CD4-positive, alpha-beta T cell (primary cell): ENCODE measurements around the gene PDE7B. TPM values are rescaled to one million over a fixed set of nuclear protein-coding genes. Genes with fewer than 3 reads are reported as not detected.
A peak's percentile ranks its signal among the peaks of the same experiment; 100 is the strongest.

Source experiments
- ATAC-seq: fragments of 200-7000 bp; cut with Tn5 transposase; one replicate; pipeline ENCODE4 v1.10.0; 2022; ENCODE audit warnings: mild to moderate bottlenecking; ENCODE audit not compliant: poor library complexity
- CTCF ChIA-PET: fragments of 350-600 bp; sonication (Branson Sonifier 250); formaldehyde crosslinking; loops from one replicate; lab custom pipeline; 2021; ENCODE audit warnings: antibody characterized with exemption, inconsistent platforms; lab: Charles Lee
- POLR2A ChIA-PET: fragments of 350-600 bp; sonication (Branson Sonifier 250); formaldehyde crosslinking; loops from one replicate; lab custom pipeline; 2021; ENCODE audit warnings: antibody characterized with exemption, inconsistent platforms; lab: Charles Lee
- DNase-seq, 14 experiments: peaks; one replicate each; pipeline ENCODE4 v3.0.0-alpha.2; 2013 to 2020; ENCODE audit warnings: mixed read lengths in 2 of 14
- H3K27ac ChIP-seq, 2 donors: one replicate each; pipeline versions ENCODE4 v1.5.1 to v1.7.0; 2013; ENCODE audit warnings: low read length in 2 of 2, low read depth in 1 of 2, mild to moderate bottlenecking in 1 of 2
- H3K27me3 ChIP-seq, 2 experiments: 1 replicate in 1 of 2; 2 replicates in 1 of 2; pipeline versions ENCODE4 v1.6.1 to v1.7.0; 2013; ENCODE audit warnings: low read length in 2 of 2, control low read depth in 1 of 2, mild to moderate bottlenecking in 1 of 2, moderate library complexity in 1 of 2; ENCODE audit not compliant: insufficient read depth in 2 of 2, control insufficient read depth in 1 of 2
- H3K36me3 ChIP-seq: one replicate; pipeline ENCODE4 v1.6.1; 2013; ENCODE audit warnings: low read length, control low read depth; ENCODE audit not compliant: insufficient read depth
- H3K4me1 ChIP-seq: one replicate; pipeline ENCODE4 v1.6.1; 2013; ENCODE audit warnings: low read length, control low read depth; ENCODE audit not compliant: insufficient read depth
- H3K4me3 ChIP-seq: one replicate; pipeline ENCODE4 v1.5.1; 2013; ENCODE audit warnings: mild to moderate bottlenecking, low read length, moderate library complexity
- H3K9me3 ChIP-seq, 2 experiments: 1 replicate in 1 of 2; 2 replicates in 1 of 2; pipeline versions ENCODE4 v1.6.1 to v1.7.0; 2013; ENCODE audit warnings: low read length in 2 of 2, mild to moderate bottlenecking in 2 of 2, control low read depth in 1 of 2, moderate library complexity in 1 of 2; ENCODE audit not compliant: control insufficient read depth in 1 of 2, insufficient read depth in 1 of 2
- H3K27ac Mint-ChIP-seq: one replicate; pipeline ENCODE4 v1.8.0; 2020; ENCODE audit warnings: mixed read lengths
- H3K27me3 Mint-ChIP-seq: one replicate; pipeline ENCODE4 v1.8.0; 2021; ENCODE audit warnings: mixed read lengths
- H3K36me3 Mint-ChIP-seq: one replicate; pipeline ENCODE4 v1.8.0; 2021; ENCODE audit warnings: low read depth, mixed read lengths
- H3K4me1 Mint-ChIP-seq: one replicate; pipeline ENCODE4 v1.8.0; 2021; ENCODE audit warnings: low read depth, mixed read lengths
- H3K4me3 Mint-ChIP-seq: one replicate; pipeline ENCODE4 v1.8.0; 2020; ENCODE audit warnings: mild to moderate bottlenecking, mixed read lengths
- H3K9me3 Mint-ChIP-seq: one replicate; pipeline ENCODE4 v1.8.0; 2020; ENCODE audit warnings: mixed read lengths
- intact Hi-C, 2 experiments: fragments of 100-400 bp; cut with DNase I in 1 of 2; cut with micrococcal nuclease in 1 of 2; formaldehyde crosslinking; loops; one replicate each; pipeline versions ENCODE4 v1.15.1 to v1.9.0; 2023 to 2025; cut with DNase I, micrococcal nuclease
- total RNA-seq, 174 experiments: library from RNA in 2 of 174; stranded (reverse) in 2 of 174; gene quantifications; one replicate each; pipeline ENCODE4 v1.2.3 and lab custom pipeline; 2021 to 2026
- TF ChIP-seq, protein P1 (sequence below): fragments of 200-600 bp; IDR thresholded peaks from one replicate; pipeline ENCODE4 v1.8.0; 2022; ENCODE audit warnings: antibody characterized with exemption, mild to moderate bottlenecking

PDE7B gene
- total RNA-seq, 2 experiments from 2014 or later, result 0.25 to 0.34 TPM

DNA sequence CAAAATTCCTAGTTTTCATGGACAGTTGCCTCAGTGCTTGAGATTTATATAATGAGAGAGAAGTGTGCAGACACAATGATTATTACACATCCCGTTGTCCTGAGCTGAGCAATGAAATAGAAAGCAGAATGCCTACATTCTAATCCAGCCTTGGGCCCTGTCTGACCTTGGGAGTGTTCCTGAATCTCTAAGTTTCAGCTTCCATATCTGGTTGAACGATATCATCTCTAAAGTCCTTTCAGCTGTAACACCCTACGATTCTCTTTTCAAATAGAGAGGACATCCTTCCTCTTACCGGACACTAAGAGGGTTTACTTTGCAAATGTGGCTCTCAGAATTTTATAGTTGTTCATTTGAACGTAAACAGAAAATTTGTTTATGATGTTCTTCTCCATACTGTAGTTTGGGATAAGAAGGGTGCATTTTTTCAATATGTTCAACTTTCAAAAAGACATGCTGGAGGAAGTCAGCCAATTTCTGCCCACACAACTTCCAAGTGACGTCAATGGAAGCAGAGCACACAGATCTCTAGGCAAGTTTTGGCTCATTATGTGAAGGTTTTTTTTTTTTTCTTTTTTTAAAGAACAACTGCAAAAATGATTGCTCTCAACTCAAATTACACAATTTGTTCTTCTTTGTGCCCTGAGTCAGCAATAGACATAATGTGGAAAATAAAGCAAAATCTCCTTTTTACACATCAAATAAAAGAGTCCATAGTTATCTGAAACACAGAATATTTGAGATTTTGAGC is 50.4 kb downstream of the PDE7B start:
- intact Hi-C loops, result loop anchor here (1.0 to 10.0 kb wide), 2 partner anchors 22 to 397 kb away; no protein-coding TSS in a partner anchor
- TF ChIP-seq, protein P1, sequence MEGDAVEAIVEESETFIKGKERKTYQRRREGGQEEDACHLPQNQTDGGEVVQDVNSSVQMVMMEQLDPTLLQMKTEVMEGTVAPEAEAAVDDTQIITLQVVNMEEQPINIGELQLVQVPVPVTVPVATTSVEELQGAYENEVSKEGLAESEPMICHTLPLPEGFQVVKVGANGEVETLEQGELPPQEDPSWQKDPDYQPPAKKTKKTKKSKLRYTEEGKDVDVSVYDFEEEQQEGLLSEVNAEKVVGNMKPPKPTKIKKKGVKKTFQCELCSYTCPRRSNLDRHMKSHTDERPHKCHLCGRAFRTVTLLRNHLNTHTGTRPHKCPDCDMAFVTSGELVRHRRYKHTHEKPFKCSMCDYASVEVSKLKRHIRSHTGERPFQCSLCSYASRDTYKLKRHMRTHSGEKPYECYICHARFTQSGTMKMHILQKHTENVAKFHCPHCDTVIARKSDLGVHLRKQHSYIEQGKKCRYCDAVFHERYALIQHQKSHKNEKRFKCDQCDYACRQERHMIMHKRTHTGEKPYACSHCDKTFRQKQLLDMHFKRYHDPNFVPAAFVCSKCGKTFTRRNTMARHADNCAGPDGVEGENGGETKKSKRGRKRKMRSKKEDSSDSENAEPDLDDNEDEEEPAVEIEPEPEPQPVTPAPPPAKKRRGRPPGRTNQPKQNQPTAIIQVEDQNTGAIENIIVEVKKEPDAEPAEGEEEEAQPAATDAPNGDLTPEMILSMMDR, result no peak
- Histone ChIP-seq H3K4me1 (no peaks in the 10 kb centered on the region), H3K27me3 (no peaks in the 10 kb centered on the region), H3K36me3 (no peaks in the 10 kb centered on the region), H3K4me3 (no peak overlapping the region), H3K27ac (no peak overlapping the region), H3K9me3 (no peaks in the 10 kb centered on the region)
- no peaks in the 10 kb centered on the region for H3K9me3 Mint-ChIP-seq
- CTCF ChIA-PET, result interaction anchor here (1.1 to 1.2 kb wide), 2 partner anchors 8 to 16 kb away, joined by 3 to 4 read pairs; no protein-coding TSS in a partner anchor
- POLR2A ChIA-PET, result interaction anchor here (0.9 to 1.5 kb wide), 3 partner anchors 21 to 388 kb away, joined by 4 to 5 read pairs (median 5); partner anchors contain the start of gene BCLAF1
- H3K27ac Mint-ChIP-seq, result peak overlapping the region; percentile 35
- peak in 4 of 14 experiments; percentile 10 to 53 (median 48) for DNase-seq
- H3K4me1 Mint-ChIP-seq, result peaks cover 31% of the 10 kb centered on the region
- peak; percentile 85 for ATAC-seq
- H3K4me3 Mint-ChIP-seq, result no peak overlapping the region
- no peaks in the 10 kb centered on the region for H3K27me3 Mint-ChIP-seq
- no peaks in the 10 kb centered on the region for H3K36me3 Mint-ChIP-seq

DNA sequence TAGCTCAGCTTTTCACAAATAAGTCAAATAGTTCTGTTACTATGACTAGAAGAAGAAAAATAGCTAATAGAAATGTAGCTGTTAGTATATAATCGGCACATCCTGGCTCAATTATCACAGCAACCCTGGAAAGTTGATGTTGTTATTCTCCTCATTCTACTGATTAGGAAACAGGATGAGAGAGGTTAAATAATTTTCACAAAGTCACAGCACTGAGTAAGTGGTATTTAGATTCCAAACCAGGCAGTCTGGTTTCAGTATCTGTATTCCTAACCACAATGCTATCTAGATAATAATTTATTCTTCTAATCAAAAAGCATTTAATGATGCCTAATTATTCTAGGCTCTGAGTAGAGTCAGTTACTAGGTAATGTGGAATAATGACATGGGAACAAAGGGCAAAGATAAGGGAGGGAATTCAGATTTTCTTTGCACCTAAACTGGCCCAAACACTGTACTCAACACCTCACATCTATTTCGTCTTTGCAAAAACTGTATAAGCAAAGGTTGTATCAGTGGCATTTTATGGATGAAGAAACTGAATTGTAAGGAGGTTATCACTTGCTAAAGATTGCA is 51.3 kb downstream of the PDE7B start:
- Histone ChIP-seq H3K4me3 (no peak overlapping the region), H3K27ac (no peak overlapping the region), H3K9me3 (no peaks in the 10 kb centered on the region), H3K36me3 (no peaks in the 10 kb centered on the region), H3K27me3 (no peaks in the 10 kb centered on the region), H3K4me1 (no peaks in the 10 kb centered on the region)
- no peaks in the 10 kb centered on the region for H3K27me3 Mint-ChIP-seq
- DNase-seq (no peak), ATAC-seq (no peak)
- no peaks in the 10 kb centered on the region for H3K36me3 Mint-ChIP-seq
- intact Hi-C loops, result loop anchor here (1.0 to 10.0 kb wide), 2 partner anchors 23 to 398 kb away; no protein-coding TSS in a partner anchor
- peaks cover 27% of the 10 kb centered on the region for H3K4me1 Mint-ChIP-seq
- TF ChIP-seq, protein P1, result no peak
- H3K9me3 Mint-ChIP-seq, result no peaks in the 10 kb centered on the region
- CTCF ChIA-PET, result no interaction called here
- H3K27ac Mint-ChIP-seq, result no peak overlapping the region
- no peak overlapping the region for H3K4me3 Mint-ChIP-seq
- POLR2A ChIA-PET, result interaction anchor here (1.3 to 1.5 kb wide), 2 partner anchors 22 to 387 kb away, joined by 4 to 5 read pairs; partner anchors contain the start of gene BCLAF1

DNA sequence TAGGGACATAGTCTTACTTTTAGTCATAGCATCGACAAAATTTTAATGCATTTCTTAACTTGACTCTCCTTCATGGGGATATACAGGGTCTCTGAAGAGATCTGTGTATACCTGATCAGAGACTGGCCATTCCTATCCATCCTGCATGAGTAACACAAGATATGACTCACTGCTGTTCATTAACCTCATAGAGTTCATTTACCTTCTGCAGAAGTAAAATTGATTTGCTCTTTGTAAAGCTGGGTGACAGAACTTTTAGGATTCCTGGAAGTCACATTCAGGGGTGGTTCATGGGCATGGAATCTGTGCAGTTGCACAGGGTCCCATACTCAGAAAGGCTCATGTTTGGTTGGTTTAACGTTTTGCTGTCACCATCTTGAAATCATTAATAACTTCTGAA is 53.2 kb downstream of the PDE7B start:
- Mint-ChIP-seq H3K4me3 (no peak overlapping the region), H3K4me1 (peaks cover 29% of the 10 kb centered on the region), H3K9me3 (no peaks in the 10 kb centered on the region), H3K36me3 (no peaks in the 10 kb centered on the region), H3K27me3 (no peaks in the 10 kb centered on the region), H3K27ac (no peak overlapping the region)
- H3K27ac ChIP-seq, result no peak overlapping the region
- H3K4me3 ChIP-seq, result no peak overlapping the region
- DNase-seq (no peak), ATAC-seq (no peak)
- TF ChIP-seq, protein P1, result no peak
- H3K9me3 ChIP-seq, result no peaks in the 10 kb centered on the region
- H3K36me3 ChIP-seq, result no peaks in the 10 kb centered on the region
- POLR2A ChIA-PET, result no interaction called here
- peaks cover 2% of the 10 kb centered on the region for H3K4me1 ChIP-seq
- CTCF ChIA-PET, result no interaction called here
- intact Hi-C loops, result loop anchor here (1.0 to 10.0 kb wide), 4 partner anchors 52 to 400 kb away; partner anchors contain the start of gene PDE7B (in 1 of the 2)
- H3K27me3 ChIP-seq, result no peaks in the 10 kb centered on the region
